GM12873 (cell line): ENCODE measurements around the gene UBE2E2.

Experiments used
- TF ChIP-seq, protein P1 (sequence below): IDR thresholded peaks from 2 replicates; pipeline ENCODE4 v1.5.1; 2012; ENCODE audit warnings: low read depth, mild to moderate bottlenecking, moderate library complexity, low read length, control low read depth; ENCODE audit not compliant: insufficient read depth; ENCODE audit errors: missing control alignments

UBE2E2 gene

DNA sequence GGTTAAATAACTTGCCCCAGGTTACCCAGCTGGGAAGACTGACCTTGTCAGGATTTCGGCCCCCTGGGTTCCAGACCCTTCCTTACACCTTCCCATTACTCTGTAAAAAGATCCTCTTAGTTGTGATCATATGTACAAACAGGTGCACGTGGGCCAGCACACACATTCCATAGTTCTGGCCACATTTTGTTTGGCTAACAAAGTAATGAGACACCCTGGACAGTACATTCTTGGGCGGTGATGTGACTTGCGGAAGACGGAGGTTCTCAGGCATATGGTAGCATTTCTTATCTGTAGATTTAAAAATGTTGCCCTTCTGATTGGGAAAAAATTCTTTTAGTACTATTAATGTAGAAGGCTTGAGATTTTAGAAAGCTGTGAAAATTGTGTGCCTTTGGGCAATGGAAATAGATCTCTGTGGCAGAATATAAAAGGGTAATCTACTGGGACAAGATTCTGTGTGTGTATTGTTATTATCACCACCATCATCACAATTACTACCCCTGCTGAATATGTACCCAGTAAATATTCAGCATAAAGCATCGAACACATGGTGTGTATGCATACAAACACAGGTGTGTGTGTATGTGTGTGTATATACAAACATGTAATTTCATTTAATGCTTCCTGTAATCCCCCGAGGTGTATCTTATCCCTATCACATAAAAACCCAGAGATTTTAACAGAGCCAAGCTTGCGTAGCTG lies 397.2 kb downstream of the UBE2E2 start:
- TF ChIP-seq, protein P1, sequence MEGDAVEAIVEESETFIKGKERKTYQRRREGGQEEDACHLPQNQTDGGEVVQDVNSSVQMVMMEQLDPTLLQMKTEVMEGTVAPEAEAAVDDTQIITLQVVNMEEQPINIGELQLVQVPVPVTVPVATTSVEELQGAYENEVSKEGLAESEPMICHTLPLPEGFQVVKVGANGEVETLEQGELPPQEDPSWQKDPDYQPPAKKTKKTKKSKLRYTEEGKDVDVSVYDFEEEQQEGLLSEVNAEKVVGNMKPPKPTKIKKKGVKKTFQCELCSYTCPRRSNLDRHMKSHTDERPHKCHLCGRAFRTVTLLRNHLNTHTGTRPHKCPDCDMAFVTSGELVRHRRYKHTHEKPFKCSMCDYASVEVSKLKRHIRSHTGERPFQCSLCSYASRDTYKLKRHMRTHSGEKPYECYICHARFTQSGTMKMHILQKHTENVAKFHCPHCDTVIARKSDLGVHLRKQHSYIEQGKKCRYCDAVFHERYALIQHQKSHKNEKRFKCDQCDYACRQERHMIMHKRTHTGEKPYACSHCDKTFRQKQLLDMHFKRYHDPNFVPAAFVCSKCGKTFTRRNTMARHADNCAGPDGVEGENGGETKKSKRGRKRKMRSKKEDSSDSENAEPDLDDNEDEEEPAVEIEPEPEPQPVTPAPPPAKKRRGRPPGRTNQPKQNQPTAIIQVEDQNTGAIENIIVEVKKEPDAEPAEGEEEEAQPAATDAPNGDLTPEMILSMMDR = no peak

DNA sequence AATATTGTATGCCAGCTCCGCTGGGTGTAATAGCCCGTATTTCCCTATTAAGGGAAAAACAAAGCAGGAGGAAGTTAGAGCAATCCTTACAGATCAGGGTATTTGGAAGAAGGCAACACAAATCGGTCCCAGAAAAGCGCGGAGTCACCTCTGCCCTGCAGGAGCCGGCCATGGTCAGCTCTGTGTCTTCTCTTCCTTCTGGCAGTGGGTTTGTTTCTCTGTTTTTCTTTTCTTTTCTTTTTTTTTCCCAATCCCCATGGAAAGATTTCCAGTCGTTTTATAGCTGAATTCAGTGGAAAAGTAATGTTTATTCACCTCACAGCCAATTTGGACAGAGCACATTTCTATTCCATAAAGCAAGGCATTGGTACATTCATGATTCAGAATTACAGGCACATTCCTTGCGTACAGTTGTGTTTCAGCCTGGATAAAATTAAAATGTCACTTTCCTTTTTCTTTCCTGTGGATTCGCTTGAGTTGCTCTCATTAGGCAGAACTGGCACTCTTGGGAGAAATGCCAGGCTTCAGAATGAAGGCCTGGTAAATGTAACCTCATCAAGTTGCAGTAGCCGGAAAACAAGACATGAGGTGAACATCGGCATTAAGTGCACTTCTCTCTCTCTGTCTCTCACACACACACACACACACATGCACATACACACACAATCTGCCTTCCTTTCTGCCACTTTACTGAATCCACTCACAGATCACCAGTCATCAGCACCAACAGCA lies 398.1 kb downstream of the UBE2E2 start:
- TF ChIP-seq, protein P1 = no peak

DNA sequence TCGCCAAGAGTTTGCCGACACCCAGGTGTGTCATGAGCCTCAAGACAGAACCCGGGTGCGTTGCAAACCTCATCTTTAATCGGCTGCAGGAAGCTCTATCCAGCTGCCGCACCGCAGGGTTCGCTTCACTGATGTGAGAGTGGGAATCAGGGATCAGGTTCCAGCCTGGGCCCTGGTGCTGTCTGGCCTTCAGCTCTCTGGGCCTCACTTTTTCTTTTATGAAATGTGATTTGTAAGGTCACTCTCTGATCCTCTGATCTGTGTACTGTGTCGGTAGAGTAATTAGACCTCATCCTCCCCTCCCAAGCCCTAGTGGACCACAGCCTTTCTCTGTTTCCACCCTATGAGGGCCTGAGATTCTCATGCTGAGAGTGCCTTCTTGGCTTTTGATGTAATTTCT lies 399.8 kb downstream of the UBE2E2 start:
- TF ChIP-seq, protein P1 = no peak

DNA sequence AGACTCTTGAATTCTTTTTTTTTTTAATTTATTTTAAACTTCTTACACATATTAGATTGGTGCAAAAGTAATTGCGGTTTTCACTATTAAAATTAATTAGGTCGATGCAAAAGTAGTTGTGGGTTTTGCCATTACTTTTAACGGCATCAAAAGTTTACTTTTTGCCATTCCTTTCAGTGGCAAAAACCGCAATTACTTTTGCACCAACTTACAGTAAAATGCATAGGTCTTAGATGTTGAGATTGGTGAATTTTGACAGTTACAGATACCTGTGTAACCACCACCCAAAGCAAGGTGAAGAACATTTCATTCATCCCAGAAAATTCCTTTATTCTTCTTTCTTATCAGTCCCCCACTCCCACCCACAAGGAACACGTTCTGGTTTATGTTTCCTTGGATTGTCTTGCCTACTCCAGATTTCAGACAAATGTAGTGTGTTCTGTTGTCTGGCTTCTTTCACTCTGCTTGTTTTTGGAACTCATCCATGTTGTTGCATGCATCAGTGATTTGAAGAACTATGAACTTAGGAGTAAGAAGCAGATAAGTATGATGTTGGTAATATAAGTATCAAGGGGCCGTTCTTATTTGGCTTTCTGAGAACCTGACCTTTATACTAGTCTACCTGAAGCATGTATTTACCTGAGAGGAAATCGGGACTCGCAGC lies 404.2 kb downstream of the UBE2E2 start:
- TF ChIP-seq, protein P1 = no peak

DNA sequence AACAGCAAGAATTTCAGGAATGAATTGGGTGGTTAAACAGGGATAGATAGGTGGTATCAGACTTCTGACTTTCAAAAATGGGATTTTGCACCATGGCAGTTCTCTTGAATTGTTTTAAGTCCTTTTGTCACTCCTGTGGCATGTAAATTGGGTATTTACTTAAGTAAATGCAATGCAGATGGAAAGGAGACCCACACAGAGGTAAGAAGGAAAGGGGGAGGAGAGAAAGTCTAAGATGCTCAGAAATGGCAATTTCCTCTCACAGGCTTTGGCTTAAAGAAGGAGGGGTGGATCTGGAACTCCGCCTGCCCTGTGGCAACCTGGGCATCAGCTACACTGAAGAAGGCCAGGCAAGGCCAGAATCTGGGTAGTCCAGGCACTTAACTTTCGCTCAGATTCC lies 405.5 kb downstream of the UBE2E2 start:
- TF ChIP-seq, protein P1 = no peak

DNA sequence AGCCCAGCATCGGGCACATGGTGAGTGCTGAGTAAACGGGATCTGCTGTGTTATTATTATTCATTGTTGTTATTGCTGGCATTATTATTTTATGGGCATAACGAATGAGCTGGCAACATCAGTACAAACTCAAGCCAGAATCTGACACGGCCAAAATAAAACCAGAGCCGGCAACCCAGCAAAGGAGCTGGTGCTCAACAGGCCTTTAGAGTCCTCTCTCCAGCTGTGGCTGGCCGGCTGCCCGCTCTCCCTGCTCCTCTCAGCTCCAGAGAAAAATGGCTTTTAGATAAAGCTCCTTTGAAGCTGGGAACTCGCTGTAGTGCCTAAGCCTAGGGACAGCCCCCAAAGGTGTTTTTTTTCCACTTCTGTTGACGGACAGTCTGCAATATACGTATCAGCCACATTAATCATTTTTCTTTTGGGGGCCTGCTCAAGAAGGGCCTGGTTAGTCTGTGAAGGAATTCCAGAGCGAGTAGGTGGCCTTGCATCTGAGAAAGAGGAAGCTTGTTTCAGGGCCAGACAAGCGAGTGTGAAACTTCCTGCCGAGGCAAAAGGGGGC lies 408.7 kb downstream of the UBE2E2 start:
- TF ChIP-seq, protein P1 = no peak
